HCT116 (cell line): ENCODE measurements around the gene RAB3GAP1.

ENCODE experiments used
- CTCF ChIP-seq, 3 experiments: fragments of 200-600 bp in 1 of 3; sonication (generic) in 1 of 3; IDR thresholded peaks in 2 of 3; conservative IDR thresholded peaks in 1 of 3; 2 replicates each; pipeline ENCODE4 v1.5.1; 2012 to 2017; ENCODE audit warnings: low read depth in 2 of 3, low read length in 2 of 3, antibody characterized with exemption in 1 of 3, borderline replicate concordance in 1 of 3, control low read depth in 1 of 3, mild to moderate bottlenecking in 1 of 3, mixed read lengths in 1 of 3, mixed run types in 1 of 3, moderate library complexity in 1 of 3; ENCODE audit not compliant: insufficient read depth in 1 of 3
- EGR1 ChIP-seq: IDR thresholded peaks from 2 replicates; pipeline ENCODE4 v1.6.1; 2012; ENCODE audit warnings: low read depth
- EZH2 ChIP-seq: fragments of 200-600 bp; sonication (generic); IDR thresholded peaks from 2 replicates; pipeline ENCODE4 v1.6.1; 2017; ENCODE audit warnings: antibody characterized with exemption, mixed run types
- JUND ChIP-seq: IDR thresholded peaks from 2 replicates; pipeline ENCODE4 v1.6.1; 2012
- MAX ChIP-seq: IDR thresholded peaks from 2 replicates; pipeline ENCODE4 v1.6.1; 2012
- POLR2A ChIP-seq: IDR thresholded peaks from 2 replicates; pipeline ENCODE4 v1.7.0; 2011; ENCODE audit warnings: borderline replicate concordance; ENCODE audit not compliant: insufficient read depth, insufficient read length; ENCODE audit errors: extremely low read depth
- POLR2AphosphoS5 ChIP-seq: IDR thresholded peaks from 2 replicates; pipeline ENCODE4 v1.6.1; 2011; ENCODE audit warnings: mild to moderate bottlenecking, low read depth, low read length, moderate library complexity
- RAD21 ChIP-seq: IDR thresholded peaks from 2 replicates; pipeline ENCODE4 v1.6.1; 2012; ENCODE audit warnings: low read depth, mild to moderate bottlenecking
- REST ChIP-seq: IDR thresholded peaks from 2 replicates; pipeline ENCODE4 v1.6.1; 2012; ENCODE audit warnings: low read depth
- SP1 ChIP-seq: IDR thresholded peaks from 2 replicates; pipeline ENCODE4 v1.6.1; 2012; ENCODE audit warnings: low read depth
- TCF7L2 ChIP-seq: IDR thresholded peaks from 2 replicates; pipeline ENCODE4 v1.7.0; 2011; ENCODE audit warnings: borderline replicate concordance, inconsistent platforms; ENCODE audit not compliant: insufficient read depth, insufficient read length; ENCODE audit errors: extremely low read depth
- YY1 ChIP-seq: IDR thresholded peaks from 2 replicates; pipeline ENCODE4 v1.6.1; 2011; ENCODE audit warnings: low read length, low read depth, moderate library complexity, mild to moderate bottlenecking; ENCODE audit not compliant: insufficient replicate concordance; ENCODE audit errors: extremely low read depth
- ZNF274 ChIP-seq: fragments of 200-500 bp; sonication (Bioruptor generic); IDR thresholded peaks from 2 replicates; pipeline ENCODE4 v1.6.1; 2014; ENCODE audit warnings: mild to moderate bottlenecking, low read depth, low read length, inconsistent platforms

- no peak for TF ChIP-seq CTCF (IDR thresholded peaks at IDR 0.05 in 2 of 3, conservative IDR thresholded peaks at IDR 0.05 in 1 of 3; ENCODE audit: borderline replicate concordance in 1 of 3, insufficient read depth in 1 of 3, low read depth in 2 of 3, low read length in 2 of 3)
- TF ChIP-seq YY1, result no peak
- no peak for TF ChIP-seq POLR2AphosphoS5
- no peak for TF ChIP-seq POLR2A
- TF ChIP-seq EZH2, result no peak
- no peak for TF ChIP-seq SP1
- TF ChIP-seq EGR1, result no peak
- TF ChIP-seq MAX, result no peak
- no peak for TF ChIP-seq REST
- TF ChIP-seq JUND, result no peak
- TF ChIP-seq ZNF274, result no peak
- no peak for TF ChIP-seq TCF7L2
- no peak for TF ChIP-seq RAD21
Measured at GRCh38 chr2:135096665-135097446, 44.8 kb downstream of the RAB3GAP1 start.
